CD14-positive monocyte (primary cell): ENCODE measurements around the gene PTGDR2. TPM values are rescaled to one million over a fixed set of nuclear protein-coding genes. Genes with fewer than 3 reads are reported as not detected.
A peak's percentile ranks its signal among the peaks of the same experiment; 100 is the strongest.
"Not testable (repeated sequence)": the region's sequence is repeated elsewhere in the genome, so short reads cannot be mapped to it uniquely, and the experiment has no call there.

ENCODE experiments used
- DNase-seq, 3 donors: peaks; one replicate each; pipeline ENCODE4 v3.0.0-alpha.2; 2011 to 2022
- H2AFZ ChIP-seq: 2 replicates; pipeline ENCODE4 v1.6.0; 2012; ENCODE audit warnings: mild to moderate bottlenecking, low read depth, low read length, inconsistent platforms; ENCODE audit not compliant: insufficient read depth, poor library complexity, severe bottlenecking
- H3K27ac ChIP-seq, 2 donors: 1 replicate in 1 of 2; 2 replicates in 1 of 2; pipeline ENCODE4 v1.5.1; 2012 to 2013; ENCODE audit warnings: low read length in 2 of 2, control low read depth in 1 of 2, inconsistent platforms in 1 of 2, low read depth in 1 of 2, mild to moderate bottlenecking in 1 of 2
- H3K27me3 ChIP-seq, 2 donors: one replicate each; pipeline versions ENCODE4 v1.6.0 to v1.6.1; 2011 to 2013; ENCODE audit warnings: low read length in 2 of 2; ENCODE audit not compliant: control insufficient read depth in 2 of 2, insufficient read depth in 2 of 2
- H3K36me3 ChIP-seq, 2 donors: replicated peaks in 1 of 2; 1 replicate in 1 of 2; 2 replicates in 1 of 2; pipeline versions ENCODE4 v1.5.1 to v1.6.1; 2012 to 2013; ENCODE audit warnings: low read length in 2 of 2, control low read depth in 1 of 2, inconsistent platforms in 1 of 2, mild to moderate bottlenecking in 1 of 2; ENCODE audit not compliant: insufficient read depth in 2 of 2, control insufficient read depth in 1 of 2
- H3K4me1 ChIP-seq, 2 donors: 1 replicate in 1 of 2; 2 replicates in 1 of 2; pipeline versions ENCODE4 v1.5.1 to v1.6.1; 2012 to 2013; ENCODE audit warnings: low read length in 2 of 2, control low read depth in 1 of 2, inconsistent platforms in 1 of 2, mild to moderate bottlenecking in 1 of 2, moderate library complexity in 1 of 2; ENCODE audit not compliant: insufficient read depth in 2 of 2, control insufficient read depth in 1 of 2
- H3K4me2 ChIP-seq: replicated peaks from 2 replicates; pipeline ENCODE3; 2012; ENCODE audit warnings: low read length, moderate library complexity, mild to moderate bottlenecking; ENCODE audit not compliant: poor library complexity, severe bottlenecking; ENCODE audit errors: extremely low read depth
- H3K4me3 ChIP-seq, 3 experiments: fragments of 200-600 bp in 1 of 3; sonication (generic) in 1 of 3; replicated peaks in 1 of 3; 1 replicate in 2 of 3; 2 replicates in 1 of 3; pipeline ENCODE4 v1.5.1; 2011 to 2013; ENCODE audit warnings: low read length in 3 of 3, mild to moderate bottlenecking in 3 of 3, control low read depth in 2 of 3, low read depth in 2 of 3, inconsistent platforms in 1 of 3, moderate library complexity in 1 of 3
- H3K79me2 ChIP-seq: 2 replicates; pipeline ENCODE4 v1.6.0; 2012; ENCODE audit warnings: mild to moderate bottlenecking, control low read depth, inconsistent platforms, low read length, moderate library complexity; ENCODE audit not compliant: insufficient read depth
- H3K9ac ChIP-seq: 2 replicates; pipeline ENCODE4 v1.6.0; 2017; ENCODE audit warnings: low read length, mild to moderate bottlenecking; ENCODE audit not compliant: insufficient read depth, poor library complexity, severe bottlenecking
- H3K9me3 ChIP-seq, 2 donors: replicated peaks in 1 of 2; 1 replicate in 1 of 2; 2 replicates in 1 of 2; pipeline versions ENCODE4 v1.5.1 to v1.6.1; 2012 to 2013; ENCODE audit warnings: low read length in 2 of 2, control low read depth in 1 of 2; ENCODE audit not compliant: control insufficient read depth in 1 of 2, insufficient read depth in 1 of 2
- H4K20me1 ChIP-seq: 2 replicates; pipeline ENCODE4 v1.6.0; 2012; ENCODE audit warnings: mild to moderate bottlenecking, low read length, control low read depth, moderate library complexity; ENCODE audit not compliant: insufficient read depth
- H3K27ac Mint-ChIP-seq, 7 donors: one replicate each; pipeline ENCODE4 v1.8.0; 2020; ENCODE audit warnings: mild to moderate bottlenecking in 7 of 7, mixed read lengths in 7 of 7, moderate library complexity in 6 of 7, inconsistent platforms in 2 of 7
- H3K27me3 Mint-ChIP-seq, 3 donors: one replicate each; pipeline ENCODE4 v1.8.0; 2021 to 2022; ENCODE audit warnings: low read depth in 3 of 3, mild to moderate bottlenecking in 3 of 3, mixed read lengths in 3 of 3, moderate library complexity in 3 of 3, inconsistent platforms in 1 of 3
- H3K36me3 Mint-ChIP-seq, 2 donors: one replicate each; pipeline ENCODE4 v1.8.0; 2020; ENCODE audit warnings: mixed read lengths in 2 of 2, inconsistent platforms in 1 of 2, mild to moderate bottlenecking in 1 of 2
- H3K4me1 Mint-ChIP-seq: one replicate; pipeline ENCODE4 v1.8.0; 2020; ENCODE audit warnings: mild to moderate bottlenecking, mixed read lengths
- H3K4me3 Mint-ChIP-seq, 2 donors: one replicate each; pipeline ENCODE4 v1.8.0; 2020; ENCODE audit warnings: mild to moderate bottlenecking in 2 of 2, mixed read lengths in 2 of 2, moderate library complexity in 1 of 2
- H3K9me3 Mint-ChIP-seq, 7 donors: one replicate each; pipeline ENCODE4 v1.8.0; 2020 to 2022; ENCODE audit warnings: mixed read lengths in 7 of 7, mild to moderate bottlenecking in 6 of 7, moderate library complexity in 6 of 7, inconsistent platforms in 2 of 7
- CTCF ChIP-seq: fragments of 200-600 bp; IDR thresholded peaks from one replicate; pipeline ENCODE4 v1.8.0; 2022; ENCODE audit warnings: antibody characterized with exemption, mild to moderate bottlenecking
- WGBS: methylation state at CpG from one replicate; pipeline ENCODE4 v1.1.5; 2013; ENCODE audit warnings: missing lambda C conversion rate; ENCODE audit not compliant: insufficient coverage; 5-methylcytosine and 5-hydroxymethylcytosine counted together
- intact Hi-C, 2 donors: fragments of 100-400 bp; cut with micrococcal nuclease; formaldehyde crosslinking; loops; one replicate each; pipeline versions ENCODE4 v1.15.0 to v1.15.1; 2023
- polyA plus RNA-seq, 3 donors: library from polyadenylated mRNA; depleted of rRNA in 1 of 3; unstranded in 2 of 3; stranded (reverse) in 1 of 3; fragments of 300-500 nt in 2 of 3; fragments of >200 nt in 1 of 3; fragmentation: Illumina TruSeq in 2 of 3; gene quantifications; 1 replicate in 2 of 3; 2 replicates in 1 of 3; pipeline ENCODE4 v1.2.3, GENCODE V29; 2012 to 2021

PTGDR2 gene
- polyA plus RNA-seq, 3 donors = 0.32 to 0.65 (median 0.46) TPM

- Histone ChIP-seq H3K27me3 (no peaks in the 10 kb centered on the region), H3K4me1 (peaks cover 0 to 4% of the 10 kb centered on the region in 2 donors), H3K9ac (no peak overlapping the region), H2AFZ (no peak overlapping the region), H3K4me2 (no peak overlapping the region), H3K36me3 (no peaks in the 10 kb centered on the region), H3K4me3 (no peak overlapping the region), H3K9me3 (no peaks in the 10 kb centered on the region), H3K79me2 (no peaks in the 10 kb centered on the region), H4K20me1 (no peaks in the 10 kb centered on the region), H3K27ac (no peak overlapping the region)
- Mint-ChIP-seq H3K27ac (peak overlapping the region in 1 of 7 donors; percentile 7), H3K9me3 (no peaks in the 10 kb centered on the region), H3K27me3 (peaks cover 0 to 5% (median 5%) of the 10 kb centered on the region in 3 donors), H3K4me3 (no peak overlapping the region), H3K4me1 (peaks cover under 1% of the 10 kb centered on the region), H3K36me3 (no peaks in the 10 kb centered on the region)
- TF ChIP-seq CTCF = no peak
- intact Hi-C loops = no loop called here
- no peak for DNase-seq
- 97% methylated on average over 5 of the region's 6 CpGs for WGBS
Measured at GRCh38 chr11:60825790-60826189, 30.0 kb downstream of the PTGDR2 start.

DNA sequence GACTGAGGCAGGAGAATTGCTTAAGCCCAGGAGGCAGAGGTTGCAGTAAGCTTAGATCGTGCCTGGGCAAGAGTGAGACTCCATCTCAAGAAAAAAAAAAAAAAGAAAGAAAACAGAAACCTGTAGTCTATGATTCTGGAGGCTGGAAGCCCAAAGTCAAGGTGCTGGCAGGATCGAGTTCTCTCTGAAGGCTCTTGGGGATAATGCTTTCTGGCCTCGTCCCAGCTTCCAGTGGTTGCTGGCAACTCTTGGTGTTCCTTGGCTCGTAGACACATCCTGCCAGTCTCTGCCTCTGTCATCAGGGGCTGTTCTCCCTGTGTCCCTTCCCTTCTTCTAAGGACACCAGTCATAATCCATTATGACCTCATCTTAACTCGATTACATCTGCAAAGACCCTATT, 30.6 kb downstream of the PTGDR2 start:
- Histone ChIP-seq H3K27me3 (no peaks in the 10 kb centered on the region), H3K36me3 (no peaks in the 10 kb centered on the region), H3K9me3 (no peaks in the 10 kb centered on the region), H3K9ac (no peak overlapping the region), H3K27ac (no peak overlapping the region), H2AFZ (no peak overlapping the region), H3K4me3 (no peak overlapping the region), H4K20me1 (no peaks in the 10 kb centered on the region), H3K79me2 (no peaks in the 10 kb centered on the region), H3K4me2 (no peak overlapping the region), H3K4me1 (no peaks in the 10 kb centered on the region)
- DNase-seq = no peak
- no peak for TF ChIP-seq CTCF
- peaks cover 0 to 5% (median 5%) of the 10 kb centered on the region in 3 donors for H3K27me3 Mint-ChIP-seq
- WGBS = 90% methylated on average over 4 of the region's 5 CpGs
- H3K36me3 Mint-ChIP-seq = no peaks in the 10 kb centered on the region
- no peak overlapping the region for H3K4me3 Mint-ChIP-seq
- no peak overlapping the region for H3K27ac Mint-ChIP-seq
- intact Hi-C loops = no loop called here
- no peaks in the 10 kb centered on the region for H3K4me1 Mint-ChIP-seq
- no peaks in the 10 kb centered on the region for H3K9me3 Mint-ChIP-seq

DNA sequence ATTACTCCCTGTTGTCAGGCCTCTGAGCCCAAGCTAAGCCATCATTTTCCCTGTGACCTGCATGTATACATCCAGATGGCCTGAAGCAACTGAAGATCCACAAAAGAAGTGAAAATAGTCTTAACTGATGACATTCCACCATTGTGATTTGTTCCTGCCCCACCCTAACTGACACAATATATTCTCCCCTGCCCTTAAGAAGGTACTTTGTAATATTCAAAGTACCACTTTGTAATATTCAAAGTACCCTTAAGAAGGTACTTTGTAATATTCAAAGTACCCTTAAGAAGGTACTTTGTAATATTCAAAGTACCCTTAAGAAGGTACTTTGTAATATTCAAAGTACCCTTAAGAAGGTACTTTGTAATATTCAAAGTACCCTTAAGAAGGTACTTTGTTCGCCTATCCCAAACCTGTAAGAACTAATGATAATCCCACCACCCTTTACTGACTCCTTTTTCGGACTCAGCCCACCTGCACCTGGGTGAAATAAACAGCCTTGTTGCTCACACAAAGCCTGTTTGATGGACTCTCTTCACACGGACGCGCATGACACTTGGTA, 31.9 kb downstream of the PTGDR2 start:
- DNase-seq, H3K4me1 ChIP-seq, H3K4me3 Mint-ChIP-seq, H3K27me3 ChIP-seq, H4K20me1 ChIP-seq, H3K4me2 ChIP-seq, H3K4me3 ChIP-seq, H3K9me3 ChIP-seq, H3K27me3 Mint-ChIP-seq, H3K27ac ChIP-seq, H2AFZ ChIP-seq, H3K4me1 Mint-ChIP-seq, H3K36me3 ChIP-seq, H3K27ac Mint-ChIP-seq, intact Hi-C loops, H3K79me2 ChIP-seq, H3K36me3 Mint-ChIP-seq, H3K9me3 Mint-ChIP-seq, H3K9ac ChIP-seq: not testable (repeated sequence)
- WGBS = 96% methylated on average over 4 of the region's 5 CpGs
